T-helper 2 cell treated with Interferon-gamma antibody and Interleukin-4, amounts not matched to agents 100 ng/mL and 5 ng/mL, for 36 hours (primary cell): ENCODE measurements around the gene TAP2. TPM values are rescaled to one million over a fixed set of nuclear protein-coding genes. Genes with fewer than 3 reads are reported as not detected.

Source experiments
- intact Hi-C: fragments of 100-400 bp; cut with micrococcal nuclease; formaldehyde crosslinking; loops from one replicate; pipeline ENCODE4 v1.15.1; 2023
- total RNA-seq: library from RNA; stranded (reverse); gene quantifications from 2 replicates; pipeline ENCODE4 v1.2.3, GENCODE V29; 2022

Gene TAP2
- total RNA-seq, 1 donor from 2014 or later = 207 TPM

- intact Hi-C loops = loop anchor here (1.0 to 10.0 kb wide), 5 partner anchors 72 to 550 kb away; no protein-coding TSS in a partner anchor
Observed at GRCh38 chr6:32796848-32797776, 41.4 kb downstream of the TAP2 start.

- intact Hi-C loops = loop anchor here (10.0 kb wide), 1 partner anchor 70 kb away; no protein-coding TSS in a partner anchor
Observed at GRCh38 chr6:32794510-32794909, 44.0 kb downstream of the TAP2 start.

GRCh38 chr6:32792901-32793435 is 45.6 kb downstream of the TAP2 start:
- intact Hi-C loops = loop anchor here (10.0 kb wide), 1 partner anchor 68 kb away; no protein-coding TSS in a partner anchor

- intact Hi-C loops = loop anchor here (10.0 kb wide), 1 partner anchor 66 kb away; no protein-coding TSS in a partner anchor
Observed at GRCh38 chr6:32790306-32790705, 48.2 kb downstream of the TAP2 start.

Other genes with a start within 250 kb of the TAP2 start
- 69.9 and 74.8 TPM in 2 replicates for gene HLA-DRB1, start 248.9 kb downstream of the TAP2 start, total RNA-seq
- 20.2 and 21.5 TPM in 2 replicates for gene HLA-DQA1, start 201.3 kb downstream of the TAP2 start, total RNA-seq
- 7.0 and 10.0 TPM in 2 replicates for gene HLA-DQB1, start 172.1 kb downstream of the TAP2 start, total RNA-seq
- 3.8 and 4.3 TPM in 2 replicates for gene HLA-DQA2, start 97.3 kb downstream of the TAP2 start, total RNA-seq
- gene HLA-DQB2, start 75.2 kb downstream of the TAP2 start, total RNA-seq = 1.4 and 1.5 TPM in 2 replicates
- 6.5 and 6.9 TPM in 2 replicates for gene HLA-DOB, start 21.7 kb downstream of the TAP2 start, total RNA-seq
- gene PSMB8, start 5.3 kb upstream of the TAP2 start, total RNA-seq = 448 and 470 TPM in 2 replicates
- gene TAP1, start 15.0 kb upstream of the TAP2 start, total RNA-seq = 416 and 426 TPM in 2 replicates
- 413 and 416 TPM in 2 replicates for gene PSMB9, start 15.5 kb upstream of the TAP2 start, total RNA-seq
- gene HLA-DMB, start 102.3 kb upstream of the TAP2 start, total RNA-seq = 8.5 and 9.0 TPM in 2 replicates
- 32.7 and 35.6 TPM in 2 replicates for gene HLA-DMA, start 114.4 kb upstream of the TAP2 start, total RNA-seq
- 331 and 342 TPM in 2 replicates for gene BRD2, start 129.9 kb upstream of the TAP2 start, total RNA-seq
- 1.7 and 2.5 TPM in 2 replicates for gene HLA-DOA, start 170.9 kb upstream of the TAP2 start, total RNA-seq
- 119 and 125 TPM in 2 replicates for gene HLA-DPA1, start 234.9 kb upstream of the TAP2 start, total RNA-seq
- 49.5 and 51.7 TPM in 2 replicates for gene HLA-DPB1, start 237.3 kb upstream of the TAP2 start, total RNA-seq